TTC549 (cell line): ENCODE measurements around the gene FAM98C.
"Not testable (repeated sequence)": the region's sequence is repeated elsewhere in the genome, so short reads cannot be mapped to it uniquely, and the experiment has no call there.

Source experiments
- FAIRE-seq: peaks from 2 replicates; lab custom pipeline; 2012; peaks lifted over from hg19 to GRCh38; lab: Jason Lieb, UNC

Gene FAM98C

GRCh38 chr19:38427035-38427677 lies 24.3 kb downstream of the FAM98C start:
- FAIRE-seq: not testable (repeated sequence)

DNA sequence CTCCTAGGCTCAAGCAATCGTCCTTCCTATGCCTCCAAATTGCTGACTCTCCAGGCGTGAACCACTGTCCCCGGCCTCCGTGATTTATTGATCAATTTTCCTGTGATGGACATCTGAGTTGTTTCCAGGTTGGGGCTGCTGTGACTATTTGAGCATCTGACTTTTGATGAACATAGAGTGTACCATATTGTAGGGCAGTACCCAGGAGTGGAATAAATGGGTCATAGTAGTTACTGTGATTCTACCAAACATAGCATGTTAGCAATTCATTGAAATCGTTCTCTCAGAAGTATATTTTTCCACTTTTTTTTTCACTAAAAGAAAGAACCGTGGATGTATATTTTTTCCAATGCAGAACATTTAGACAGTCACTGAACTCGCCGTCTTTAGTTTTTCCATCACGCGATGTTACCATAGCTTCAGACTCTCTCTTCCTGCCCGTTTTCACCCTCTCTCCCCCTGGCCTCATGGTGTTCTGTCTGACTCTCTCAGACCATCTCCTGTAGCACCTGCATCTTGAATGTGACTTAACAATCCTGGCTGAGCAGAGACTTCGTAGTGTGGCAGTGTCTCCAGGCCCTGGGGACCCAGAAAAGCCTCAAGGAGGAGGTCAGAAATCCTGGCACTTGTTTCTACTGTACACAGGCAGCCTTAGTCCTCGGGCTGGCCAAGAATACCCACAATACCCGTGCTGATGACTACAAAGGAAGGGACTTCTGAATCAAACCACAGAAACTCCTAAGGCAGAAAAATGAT lies 26.3 kb downstream of the FAM98C start:
- no peak for FAIRE-seq

DNA sequence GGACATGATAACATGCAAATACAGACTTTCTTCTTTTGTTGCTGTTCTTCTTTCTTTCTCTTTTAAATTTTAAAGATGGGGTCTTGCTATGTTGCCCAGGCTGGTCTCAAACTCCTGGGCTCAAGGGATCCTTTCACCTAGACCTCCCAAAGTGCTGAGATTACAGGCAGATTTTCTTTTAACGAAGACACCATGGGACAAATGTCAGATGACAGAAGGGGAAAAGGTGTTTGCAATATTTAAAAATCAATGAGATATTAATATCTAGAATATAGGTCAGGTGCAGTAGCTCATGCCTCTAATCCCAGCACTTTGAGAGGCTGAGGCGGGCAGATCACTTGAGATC lies 26.9 kb downstream of the FAM98C start:
- no peak for FAIRE-seq

DNA sequence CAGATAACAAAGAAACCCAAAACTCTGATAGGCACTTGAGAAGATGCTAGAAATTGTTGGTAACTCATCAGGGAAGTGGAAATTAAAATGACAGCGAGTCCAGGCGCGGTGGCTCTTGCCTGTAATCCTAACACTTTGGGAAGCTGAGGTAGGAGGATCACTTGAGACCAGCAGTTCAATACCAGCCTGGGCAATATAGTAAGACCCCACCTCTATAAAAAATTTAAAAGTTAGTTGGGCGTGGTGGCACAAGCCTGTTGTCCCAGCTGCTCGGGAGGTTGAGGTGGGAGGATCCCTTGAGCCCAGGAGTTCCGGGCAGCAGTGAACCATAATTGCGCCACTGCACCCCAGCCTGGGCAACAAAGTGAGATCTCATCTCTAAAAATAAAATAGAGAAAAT lies 28.0 kb downstream of the FAM98C start:
- no peak for FAIRE-seq

GRCh38 chr19:38433268-38433733 lies 30.4 kb downstream of the FAM98C start, which contains the start of gene RYR1:
Gene RYR1 (plus strand): TSS chr19:38433691. CDS start chr19:38433830, 139 bp downstream.
- no peak for FAIRE-seq

DNA sequence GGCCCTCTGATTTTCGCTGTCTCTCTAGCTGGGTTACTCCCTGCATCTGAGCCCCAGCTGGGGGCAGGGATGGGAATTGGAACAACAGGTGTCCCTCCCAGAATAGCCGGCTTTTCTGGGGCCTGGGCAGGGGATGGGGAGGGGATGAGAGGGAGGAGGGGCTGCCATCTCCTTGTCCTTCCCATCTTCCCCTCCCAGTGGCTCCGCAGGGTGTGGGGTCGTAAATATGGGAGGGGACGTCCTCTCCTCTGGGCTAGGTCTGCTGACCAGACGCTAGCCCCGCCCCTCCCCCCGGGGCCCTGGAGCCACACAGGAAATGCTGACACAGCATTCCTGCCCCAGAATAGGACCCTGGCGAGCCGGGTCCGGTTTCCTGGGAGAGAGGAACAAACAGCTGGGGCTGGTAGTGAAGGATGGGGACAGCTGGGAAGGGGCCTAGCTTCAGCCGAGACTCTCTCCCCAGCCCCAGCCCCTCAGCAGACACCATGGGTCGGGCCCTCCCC lies 31.7 kb downstream of the FAM98C start:
- no peak for FAIRE-seq

GRCh38 chr19:38437295-38437694 lies 34.4 kb downstream of the FAM98C start:
- FAIRE-seq: no peak

DNA sequence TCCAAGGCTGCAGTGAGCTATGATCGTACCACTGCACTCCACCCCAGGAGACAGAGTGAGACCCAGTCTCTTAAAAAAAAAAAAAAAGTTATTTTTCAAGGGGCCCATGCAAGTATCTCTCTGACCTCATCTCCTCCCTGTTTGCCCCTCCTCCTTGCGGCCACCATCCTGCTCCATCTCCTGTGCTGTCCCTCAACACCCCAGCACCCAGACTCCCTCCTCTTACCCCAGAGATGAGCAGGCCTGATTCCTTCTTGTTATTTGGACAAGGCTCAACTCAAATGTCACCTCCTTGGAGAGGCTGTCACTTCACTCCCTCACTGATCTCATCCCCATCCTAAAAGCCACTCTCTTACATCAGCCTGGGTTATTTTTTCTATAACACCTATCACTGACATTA lies 35.0 kb downstream of the FAM98C start:
- no peak for FAIRE-seq

DNA sequence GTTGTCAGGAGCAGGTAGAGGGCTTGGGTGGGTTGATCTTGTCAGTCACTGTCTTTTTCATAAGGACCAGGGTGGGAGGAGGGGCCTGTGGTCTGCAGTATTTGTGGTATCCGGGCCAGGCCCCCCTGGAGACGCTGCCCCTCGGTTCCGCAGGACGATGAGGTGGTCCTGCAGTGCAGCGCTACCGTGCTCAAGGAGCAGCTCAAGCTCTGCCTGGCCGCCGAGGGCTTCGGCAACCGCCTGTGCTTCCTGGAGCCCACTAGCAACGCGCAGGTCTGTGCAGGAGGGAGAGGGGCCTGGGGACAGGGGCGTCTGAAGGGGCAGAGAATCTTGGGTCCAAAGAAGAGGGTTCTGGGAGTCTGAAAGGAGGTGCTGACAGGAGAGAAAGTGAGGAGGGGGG lies 37.7 kb downstream of the FAM98C start:
- no peak for FAIRE-seq

- no peak for FAIRE-seq
Measured at GRCh38 chr19:38441657-38442348, 38.9 kb downstream of the FAM98C start.

DNA sequence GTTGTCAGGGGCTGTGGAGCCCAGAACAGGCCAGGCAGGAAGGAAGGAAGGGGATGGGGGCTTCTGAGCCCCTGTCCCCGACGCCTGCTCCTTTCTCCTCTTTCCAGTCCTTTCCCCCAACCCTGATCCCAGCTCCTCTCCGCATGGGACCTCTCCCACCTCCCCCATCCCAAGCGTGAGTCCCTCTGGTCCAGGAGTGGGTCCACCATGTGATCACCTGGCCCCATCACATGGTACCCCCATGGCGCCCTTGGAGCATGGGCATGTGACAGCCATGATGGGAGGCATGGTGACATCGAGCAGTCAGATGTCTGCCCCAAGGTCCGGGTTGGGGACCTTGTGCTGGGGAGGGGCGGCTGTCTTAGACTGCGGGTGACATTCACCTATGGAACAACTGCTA lies 39.8 kb downstream of the FAM98C start:
- FAIRE-seq: no peak

- no peak for FAIRE-seq
Measured at GRCh38 chr19:38443458-38443999, 40.6 kb downstream of the FAM98C start.

DNA sequence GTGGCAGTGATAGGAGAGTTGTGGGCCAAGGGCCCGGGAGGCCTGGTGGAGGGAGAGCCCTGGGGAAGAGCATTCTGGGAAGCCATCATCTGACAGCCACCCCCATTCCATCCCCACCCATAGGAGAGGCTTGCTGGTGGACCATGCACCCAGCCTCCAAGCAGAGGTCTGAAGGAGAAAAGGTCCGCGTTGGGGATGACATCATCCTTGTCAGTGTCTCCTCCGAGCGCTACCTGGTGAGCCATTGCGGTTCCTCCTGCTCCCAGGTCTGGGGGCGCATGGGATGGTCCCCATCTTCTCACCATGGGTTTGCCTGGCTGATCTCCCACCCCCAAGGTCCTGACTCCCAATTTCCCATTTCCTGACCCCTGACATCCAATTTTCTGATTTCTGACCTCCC lies 41.1 kb downstream of the FAM98C start:
- FAIRE-seq: no peak

- no peak for FAIRE-seq
Measured at GRCh38 chr19:38445362-38445761, 42.5 kb downstream of the FAM98C start.

GRCh38 chr19:38448225-38448624 lies 45.3 kb downstream of the FAM98C start:
- no peak for FAIRE-seq

DNA sequence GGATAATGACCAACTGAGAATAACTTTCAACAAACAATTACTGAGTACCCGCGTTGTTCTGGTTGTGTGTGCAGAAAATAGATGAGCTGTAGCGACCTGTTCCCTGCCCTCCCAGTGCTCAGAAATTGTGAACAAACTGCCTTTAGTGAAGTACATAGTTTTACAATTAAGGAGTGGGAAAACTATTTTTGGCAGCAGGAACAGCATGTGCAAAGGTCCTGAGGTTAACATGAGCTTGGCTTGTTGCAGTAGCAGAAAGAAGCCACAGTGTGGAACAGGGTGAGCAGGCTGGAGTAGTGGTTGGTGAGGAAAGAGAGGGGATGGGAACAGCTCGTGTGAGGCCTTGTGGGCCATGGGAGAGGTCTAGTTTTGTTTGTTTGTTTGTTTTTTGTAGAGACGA lies 46.6 kb downstream of the FAM98C start:
- FAIRE-seq: no peak

- no peak for FAIRE-seq
Measured at GRCh38 chr19:38451036-38451435, 48.1 kb downstream of the FAM98C start.

- FAIRE-seq: no peak
Measured at GRCh38 chr19:38451629-38452028, 48.7 kb downstream of the FAM98C start.

DNA sequence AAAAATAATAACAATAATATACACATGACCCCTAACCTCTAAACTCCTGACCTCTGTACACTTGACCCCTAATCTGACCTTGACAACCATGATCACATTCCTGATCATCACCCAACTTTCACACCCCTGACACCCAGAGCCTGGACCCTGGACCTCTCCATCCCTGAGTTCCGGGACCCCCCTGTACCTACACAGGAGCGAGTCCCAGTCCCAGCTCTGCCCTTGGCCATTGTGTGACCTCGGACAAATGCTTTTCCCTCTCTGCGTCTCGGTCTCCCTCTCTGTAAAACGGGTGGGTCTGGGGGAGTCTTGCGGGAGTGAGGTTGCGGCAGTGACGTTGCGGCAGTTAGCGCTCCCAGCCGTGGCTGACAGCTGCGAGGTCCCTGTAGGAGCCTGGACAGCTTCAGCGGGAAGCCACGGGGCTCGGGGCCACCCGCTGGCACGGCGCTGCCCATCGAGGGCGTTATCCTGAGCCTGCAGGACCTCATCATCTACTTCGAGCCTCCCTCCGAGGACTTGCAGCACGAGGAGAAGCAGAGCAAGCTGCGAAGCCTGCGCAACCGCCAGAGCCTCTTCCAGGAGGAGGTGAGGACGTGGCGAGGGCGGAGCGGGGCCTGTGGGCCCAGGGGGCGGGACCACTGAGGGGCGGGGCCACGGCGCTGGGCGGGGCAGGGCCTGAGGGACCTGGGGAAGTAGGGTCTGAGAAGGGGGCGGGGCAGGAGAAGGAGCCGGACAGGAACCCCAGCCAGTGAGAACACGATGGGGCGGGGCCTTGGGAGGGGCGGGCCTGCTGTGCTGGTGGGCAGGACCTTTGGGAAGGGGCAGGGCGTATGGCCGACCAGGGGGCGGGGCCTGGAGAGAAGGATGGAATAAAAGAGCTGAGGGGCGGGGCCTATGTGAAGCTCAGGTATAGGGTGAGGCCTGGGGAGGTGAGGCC lies 49.8 kb downstream of the FAM98C start:
- FAIRE-seq: no peak

GRCh38 chr19:38453596-38453995 lies 50.7 kb downstream of the FAM98C start:
- FAIRE-seq: no peak

GRCh38 chr19:38455031-38455430 lies 52.1 kb downstream of the FAM98C start:
- FAIRE-seq: no peak

GRCh38 chr19:38457202-38457601 lies 54.3 kb downstream of the FAM98C start:
- FAIRE-seq: no peak
